DOHH2 (cell line): ENCODE data around the gene DUS2.
"Not testable (repeated sequence)": the region's sequence is repeated elsewhere in the genome, so short reads cannot be mapped to it uniquely, and the experiment has no call there.

Experiments
- CTCF ChIP-seq: fragments of 200-600 bp; sonication (generic); IDR thresholded peaks from one replicate; pipeline ENCODE4 v1.5.1; 2014; ENCODE audit warnings: antibody characterized with exemption, mild to moderate bottlenecking, low read depth, low read length; ENCODE audit not compliant: poor library complexity, severe bottlenecking
- EZH2phosphoT487 ChIP-seq: fragments of 200-600 bp; sonication (generic); IDR thresholded peaks from 2 replicates; pipeline ENCODE4 v1.6.1; 2017; ENCODE audit warnings: borderline replicate concordance, mild to moderate bottlenecking, antibody characterized with exemption, low read length, moderate library complexity, mixed read lengths

GRCh38 chr16:68109156-68109555 lies 86.1 kb downstream of the DUS2 start:
- not testable (repeated sequence) for TF ChIP-seq CTCF, EZH2phosphoT487
